C4-2B (cell line): Measurements from ENCODE around the gene BRD8.

Experiments used
- ZFX ChIP-seq: fragments of 450-650 bp; IDR thresholded peaks from 2 replicates; pipeline ENCODE4 v1.6.1; 2017
- TF ChIP-seq, protein P1 (sequence below): fragments of 450-650 bp; conservative IDR thresholded peaks from 2 replicates; pipeline ENCODE4 v1.5.1; 2017; ENCODE audit warnings: mild to moderate bottlenecking

DNA sequence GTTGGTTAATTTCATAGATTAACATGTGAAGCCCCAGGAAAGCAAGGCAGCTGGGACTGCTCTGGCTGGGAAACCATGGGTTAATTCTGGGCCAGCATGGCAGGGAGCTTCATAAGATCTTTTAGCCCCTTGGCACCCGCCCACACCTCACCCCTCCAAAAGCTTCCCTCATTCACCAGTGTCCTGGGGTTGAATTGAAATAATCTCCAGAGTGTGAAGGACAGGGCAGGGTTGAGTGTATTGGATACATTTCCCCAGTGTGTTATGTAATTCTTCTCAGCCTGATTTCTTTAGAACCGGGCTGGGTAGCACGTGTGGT is 75.2 kb downstream of the BRD8 start:
- TF ChIP-seq, protein P1, sequence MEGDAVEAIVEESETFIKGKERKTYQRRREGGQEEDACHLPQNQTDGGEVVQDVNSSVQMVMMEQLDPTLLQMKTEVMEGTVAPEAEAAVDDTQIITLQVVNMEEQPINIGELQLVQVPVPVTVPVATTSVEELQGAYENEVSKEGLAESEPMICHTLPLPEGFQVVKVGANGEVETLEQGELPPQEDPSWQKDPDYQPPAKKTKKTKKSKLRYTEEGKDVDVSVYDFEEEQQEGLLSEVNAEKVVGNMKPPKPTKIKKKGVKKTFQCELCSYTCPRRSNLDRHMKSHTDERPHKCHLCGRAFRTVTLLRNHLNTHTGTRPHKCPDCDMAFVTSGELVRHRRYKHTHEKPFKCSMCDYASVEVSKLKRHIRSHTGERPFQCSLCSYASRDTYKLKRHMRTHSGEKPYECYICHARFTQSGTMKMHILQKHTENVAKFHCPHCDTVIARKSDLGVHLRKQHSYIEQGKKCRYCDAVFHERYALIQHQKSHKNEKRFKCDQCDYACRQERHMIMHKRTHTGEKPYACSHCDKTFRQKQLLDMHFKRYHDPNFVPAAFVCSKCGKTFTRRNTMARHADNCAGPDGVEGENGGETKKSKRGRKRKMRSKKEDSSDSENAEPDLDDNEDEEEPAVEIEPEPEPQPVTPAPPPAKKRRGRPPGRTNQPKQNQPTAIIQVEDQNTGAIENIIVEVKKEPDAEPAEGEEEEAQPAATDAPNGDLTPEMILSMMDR = no peak
- TF ChIP-seq ZFX = no peak
